Spleen (tissue), 7 donors: ENCODE data around the gene ST6GAL2.

Source experiments
- POLR2A ChIP-seq, 3 donors: fragments of 450-650 bp; IDR thresholded peaks; one replicate each; pipeline ENCODE4 v1.5.1; 2017; ENCODE audit warnings: antibody characterized with exemption in 3 of 3, mild to moderate bottlenecking in 1 of 3
- TF ChIP-seq, protein P1 (sequence below), 11 experiments: fragments of 200-600 bp in 7 of 11; fragments of 450-650 bp in 4 of 11; sonication (generic) in 4 of 11; IDR thresholded peaks in 8 of 11; conservative IDR thresholded peaks in 3 of 11; 1 replicate in 7 of 11; 2 replicates in 4 of 11; pipeline versions ENCODE4 v1.4.0 to v1.8.0; 2016 to 2021; ENCODE audit warnings: antibody characterized with exemption in 11 of 11, inconsistent platforms in 4 of 11, mild to moderate bottlenecking in 1 of 11
- donor health status: DM: no; HTN: no; CAD: no; lungs with moderate emphysema.
- donor health status: DM: no; HTN: no; CAD: no.
- donor health status: DM: no; HTN: no; CAD: no.

DNA sequence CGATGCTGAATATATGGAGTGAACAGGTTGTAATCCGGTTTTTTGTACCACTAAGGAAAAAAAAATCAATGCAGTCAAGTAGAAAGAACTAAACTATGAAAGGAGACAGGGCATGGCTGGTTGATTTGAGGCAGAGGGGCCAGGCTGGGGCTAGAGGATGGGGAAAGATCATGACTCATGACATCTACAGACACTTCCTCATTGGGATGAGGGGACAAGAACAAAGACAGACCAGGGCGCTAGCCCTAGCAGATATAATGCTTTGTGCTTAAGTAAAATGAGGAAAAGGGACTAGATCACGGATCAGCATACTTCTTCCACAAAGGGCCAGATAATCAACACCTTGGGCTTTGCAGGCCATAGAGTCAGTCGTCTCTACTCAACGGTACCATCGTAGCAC lies 55.8 kb downstream of the ST6GAL2 start:
- no peak for TF ChIP-seq POLR2A (IDR thresholded peaks at IDR 0.05)
- TF ChIP-seq, protein P1, sequence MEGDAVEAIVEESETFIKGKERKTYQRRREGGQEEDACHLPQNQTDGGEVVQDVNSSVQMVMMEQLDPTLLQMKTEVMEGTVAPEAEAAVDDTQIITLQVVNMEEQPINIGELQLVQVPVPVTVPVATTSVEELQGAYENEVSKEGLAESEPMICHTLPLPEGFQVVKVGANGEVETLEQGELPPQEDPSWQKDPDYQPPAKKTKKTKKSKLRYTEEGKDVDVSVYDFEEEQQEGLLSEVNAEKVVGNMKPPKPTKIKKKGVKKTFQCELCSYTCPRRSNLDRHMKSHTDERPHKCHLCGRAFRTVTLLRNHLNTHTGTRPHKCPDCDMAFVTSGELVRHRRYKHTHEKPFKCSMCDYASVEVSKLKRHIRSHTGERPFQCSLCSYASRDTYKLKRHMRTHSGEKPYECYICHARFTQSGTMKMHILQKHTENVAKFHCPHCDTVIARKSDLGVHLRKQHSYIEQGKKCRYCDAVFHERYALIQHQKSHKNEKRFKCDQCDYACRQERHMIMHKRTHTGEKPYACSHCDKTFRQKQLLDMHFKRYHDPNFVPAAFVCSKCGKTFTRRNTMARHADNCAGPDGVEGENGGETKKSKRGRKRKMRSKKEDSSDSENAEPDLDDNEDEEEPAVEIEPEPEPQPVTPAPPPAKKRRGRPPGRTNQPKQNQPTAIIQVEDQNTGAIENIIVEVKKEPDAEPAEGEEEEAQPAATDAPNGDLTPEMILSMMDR (IDR thresholded peaks at IDR 0.05 in 8 of 11, conservative IDR thresholded peaks at IDR 0.05 in 3 of 11): no peak
